Esophagus muscularis mucosa (tissue), 4 donors: ENCODE results near the gene APOA5. TPM values are rescaled to one million over a fixed set of nuclear protein-coding genes. Genes with fewer than 3 reads are reported as not detected.

Experiments
- DNase-seq: peaks from one replicate; pipeline ENCODE4 v3.0.0-alpha.2; 2017; ENCODE audit errors: extremely low spot score
- H3K27ac ChIP-seq, 4 donors: fragments of 200-600 bp; sonication (generic); replicated peaks in 1 of 4; 1 replicate in 3 of 4; 2 replicates in 1 of 4; pipeline ENCODE4 v1.5.1; 2016 to 2019; ENCODE audit warnings: mild to moderate bottlenecking in 1 of 4
- H3K27me3 ChIP-seq, 4 donors: fragments of 200-600 bp; sonication (generic); one replicate each; pipeline versions ENCODE4 v1.5.1 to v1.6.0; 2016 to 2019
- H3K36me3 ChIP-seq, 4 donors: fragments of 200-600 bp; sonication (generic); one replicate each; pipeline ENCODE4 v1.5.1; 2016 to 2019
- H3K4me1 ChIP-seq, 4 donors: fragments of 200-600 bp; sonication (generic); one replicate each; pipeline ENCODE4 v1.5.1; 2016 to 2019
- H3K4me3 ChIP-seq, 4 donors: fragments of 200-600 bp; sonication (generic); 1 replicate in 2 of 4; 2 replicates in 2 of 4; pipeline ENCODE4 v1.5.1; 2016 to 2019; ENCODE audit warnings: mild to moderate bottlenecking in 4 of 4, moderate library complexity in 1 of 4
- H3K9me3 ChIP-seq, 4 donors: fragments of 200-600 bp; sonication (generic); 1 replicate in 3 of 4; 2 replicates in 1 of 4; pipeline ENCODE4 v1.5.1; 2016 to 2019
- CTCF ChIP-seq, 3 experiments: fragments of 200-600 bp in 2 of 3; fragments of 450-650 bp in 1 of 3; sonication (generic) in 2 of 3; IDR thresholded peaks; one replicate each; pipeline ENCODE4 v1.5.1; 2017 to 2019; ENCODE audit warnings: antibody characterized with exemption in 3 of 3, mild to moderate bottlenecking in 2 of 3, moderate library complexity in 1 of 3
- EP300 ChIP-seq: sonication (generic); formaldehyde crosslinking; IDR thresholded peaks from one replicate; pipeline ENCODE4 v1.6.1; 2017; ENCODE audit warnings: antibody characterized with exemption
- POLR2A ChIP-seq: fragments of 450-650 bp; IDR thresholded peaks from one replicate; pipeline ENCODE4 v1.6.1; 2017; ENCODE audit warnings: antibody characterized with exemption, moderate library complexity, mild to moderate bottlenecking, low read depth
- POLR2AphosphoS5 ChIP-seq, 2 donors: sonication (generic); formaldehyde crosslinking; IDR thresholded peaks; one replicate each; pipeline ENCODE4 v1.6.1; 2017; ENCODE audit warnings: antibody characterized with exemption in 2 of 2
- WGBS: methylation state at CpG from one replicate; pipeline ENCODE4 v1.1.5; 2018; 5-methylcytosine and 5-hydroxymethylcytosine counted together
- intact Hi-C: fragments of 100-400 bp; cut with DNase I; formaldehyde crosslinking; loops from one replicate; pipeline ENCODE4 v1.15.1; 2023
- total RNA-seq, 4 donors: library from RNA; depleted of rRNA; stranded (reverse); fragments of >200 nt; gene quantifications; one replicate each; pipeline versions ENCODE4 v1.1.0 to v1.2.1, GENCODE V29; 2016

The APOA5 gene
- total RNA-seq, 4 donors from 2014 or later, result not detected

GRCh38 chr11:116776522-116776984 is 15.1 kb downstream of the APOA5 start:
- DNase-seq, result no peak
- H3K27me3 ChIP-seq, result no peaks in the 10 kb centered on the region
- no peak overlapping the region for H3K27ac ChIP-seq
- no peak overlapping the region for H3K4me3 ChIP-seq
- H3K4me1 ChIP-seq, result peaks cover 10 to 16% (median 14%) of the 10 kb centered on the region in 4 donors
- no peaks in the 10 kb centered on the region for H3K9me3 ChIP-seq
- no peak for TF ChIP-seq POLR2AphosphoS5 (IDR thresholded peaks at IDR 0.05)
- TF ChIP-seq CTCF (IDR thresholded peaks at IDR 0.05), result no peak
- TF ChIP-seq POLR2A, result no peak
- no peak for TF ChIP-seq EP300
- intact Hi-C loops, result loop anchor here (10.0 kb wide), 2 partner anchors 458 to 548 kb away; partner anchors contain the start of genes CEP164, PCSK7 and RNF214
- peaks cover 26 to 59% (median 46%) of the 10 kb centered on the region in 4 donors for H3K36me3 ChIP-seq

GRCh38 chr11:116775975-116776374 is 15.7 kb downstream of the APOA5 start:
- TF ChIP-seq CTCF (IDR thresholded peaks at IDR 0.05), result no peak
- no peak for TF ChIP-seq POLR2AphosphoS5 (IDR thresholded peaks at IDR 0.05)
- TF ChIP-seq EP300, result no peak
- TF ChIP-seq POLR2A, result no peak
- intact Hi-C loops, result loop anchor here (10.0 kb wide), 2 partner anchors 459 to 549 kb away; partner anchors contain the start of genes CEP164, PCSK7 and RNF214
- 84% methylated on average over 5 of the region's 5 CpGs for WGBS
- Histone ChIP-seq H3K36me3 (peaks cover 20 to 53% (median 41%) of the 10 kb centered on the region in 4 donors), H3K9me3 (no peaks in the 10 kb centered on the region), H3K27me3 (no peaks in the 10 kb centered on the region), H3K4me3 (no peak overlapping the region), H3K27ac (no peak overlapping the region), H3K4me1 (peaks cover 16 to 22% (median 20%) of the 10 kb centered on the region in 4 donors)
- no peak for DNase-seq

- Histone ChIP-seq H3K27me3 (no peaks in the 10 kb centered on the region), H3K27ac (no peak overlapping the region), H3K4me1 (peaks cover 20 to 32% (median 28%) of the 10 kb centered on the region in 4 donors), H3K4me3 (no peak overlapping the region), H3K9me3 (no peaks in the 10 kb centered on the region), H3K36me3 (peaks cover 10 to 44% (median 30%) of the 10 kb centered on the region in 4 donors)
- DNase-seq, result no peak
- intact Hi-C loops, result loop anchor here (10.0 kb wide), 2 partner anchors 460 to 550 kb away; partner anchors contain the start of genes CEP164, PCSK7 and RNF214
- WGBS, result 81% methylated on average over 5 of the region's 5 CpGs
- no peak for TF ChIP-seq POLR2A
Measured at GRCh38 chr11:116774661-116775060, 17.0 kb downstream of the APOA5 start.

- Histone ChIP-seq H3K9me3 (no peaks in the 10 kb centered on the region), H3K4me3 (peak overlapping the region; percentile 80 to 90 (median 83)), H3K36me3 (peaks cover 3 to 44% (median 29%) of the 10 kb centered on the region in 4 donors), H3K27me3 (no peaks in the 10 kb centered on the region), H3K4me1 (peaks cover 20 to 32% (median 28%) of the 10 kb centered on the region in 4 donors), H3K27ac (peak overlapping the region; percentile 87 to 94 (median 92))
- TF ChIP-seq POLR2AphosphoS5 (IDR thresholded peaks at IDR 0.05) (no peak), EP300 (no peak), CTCF (IDR thresholded peaks at IDR 0.05) (no peak), POLR2A (no peak)
- DNase-seq, result no peak
- intact Hi-C loops, result loop anchor here (10.0 kb wide), 2 partner anchors 461 to 551 kb away; partner anchors contain the start of genes CEP164, PCSK7 and RNF214
- 19% methylated on average over 12 of the region's 25 CpGs for WGBS
Measured at GRCh38 chr11:116773203-116774097, 18.2 kb downstream of the APOA5 start.
